Mesodermal cell (in vitro differentiated cells): ENCODE data around the gene SH3BGRL2.
"Not testable (repeated sequence)": the region's sequence is repeated elsewhere in the genome, so short reads cannot be mapped to it uniquely, and the experiment has no call there.

Experiments used
- H3K27ac ChIP-seq: 2 replicates; pipeline ENCODE4 v1.7.0; 2013; ENCODE audit warnings: mild to moderate bottlenecking, low read depth, low read length, moderate library complexity; ENCODE audit not compliant: severe bottlenecking
- H3K36me3 ChIP-seq: 2 replicates; pipeline ENCODE4 v1.7.1; 2013; ENCODE audit warnings: mild to moderate bottlenecking, low read length, moderate library complexity; ENCODE audit not compliant: control insufficient read depth, insufficient read depth
- H3K4me1 ChIP-seq: one replicate; pipeline ENCODE4 v1.7.1; 2013; ENCODE audit warnings: mild to moderate bottlenecking, low read length; ENCODE audit not compliant: insufficient read depth, control insufficient read depth, poor library complexity, severe bottlenecking
- H3K4me3 ChIP-seq: 2 replicates; pipeline ENCODE4 v1.7.0; 2013; ENCODE audit warnings: low read length, control low read depth, mild to moderate bottlenecking; ENCODE audit not compliant: insufficient read depth, poor library complexity, severe bottlenecking; ENCODE audit errors: extremely low read depth
- H3K9me3 ChIP-seq: 2 replicates; pipeline ENCODE4 v1.7.1; 2013; ENCODE audit warnings: mild to moderate bottlenecking, low read length, moderate library complexity; ENCODE audit not compliant: control insufficient read depth
- WGBS, 2 experiments: methylation state at CpG; one replicate each; pipeline ENCODE4 v1.1.5; 2013; ENCODE audit warnings: missing lambda C conversion rate in 2 of 2; ENCODE audit not compliant: insufficient coverage in 2 of 2; 5-methylcytosine and 5-hydroxymethylcytosine counted together

The SH3BGRL2 gene

GRCh38 chr6:79649016-79649415 is 17.9 kb downstream of the SH3BGRL2 start:
- no peak overlapping the region for H3K27ac ChIP-seq
- H3K36me3 ChIP-seq: no peaks in the 10 kb centered on the region
- H3K4me3 ChIP-seq: no peak overlapping the region
- no peaks in the 10 kb centered on the region for H3K9me3 ChIP-seq
- H3K4me1 ChIP-seq: peaks cover 10% of the 10 kb centered on the region

GRCh38 chr6:79650950-79651349 is 19.8 kb downstream of the SH3BGRL2 start:
- H3K27ac ChIP-seq: no peak overlapping the region
- no peaks in the 10 kb centered on the region for H3K36me3 ChIP-seq
- 100% methylated on average over 1 of the region's 3 CpGs; no CpG with 5 or more reads in 1 of the 2 experiments for WGBS, 2 experiments
- H3K4me3 ChIP-seq: no peak overlapping the region
- no peaks in the 10 kb centered on the region for H3K9me3 ChIP-seq
- peaks cover 10% of the 10 kb centered on the region for H3K4me1 ChIP-seq

GRCh38 chr6:79656134-79656533 is 25.0 kb downstream of the SH3BGRL2 start:
- H3K36me3 ChIP-seq: no peaks in the 10 kb centered on the region
- H3K4me3 ChIP-seq: no peak overlapping the region
- no CpG with 5 or more reads among the region's 3 CpGs for WGBS, 2 experiments
- no peaks in the 10 kb centered on the region for H3K4me1 ChIP-seq
- no peak overlapping the region for H3K27ac ChIP-seq
- H3K9me3 ChIP-seq: no peaks in the 10 kb centered on the region

- Histone ChIP-seq H3K4me1 (no peaks in the 10 kb centered on the region), H3K27ac (no peak overlapping the region), H3K9me3 (no peaks in the 10 kb centered on the region), H3K36me3 (no peaks in the 10 kb centered on the region), H3K4me3 (no peak overlapping the region)
- WGBS, 2 experiments: 88 to 100% methylated on average over 1 of the region's 1 CpG
These were observed 26.1 kb downstream of the SH3BGRL2 start for GRCh38 chr6:79657238-79657637.

- 36 to 69% methylated on average over 5 to 6 of the region's 6 CpGs for WGBS, 2 experiments
- not testable (repeated sequence) for H3K9me3 ChIP-seq, H3K4me1 ChIP-seq, H3K4me3 ChIP-seq, H3K36me3 ChIP-seq, H3K27ac ChIP-seq
These were observed 32.5 kb downstream of the SH3BGRL2 start for GRCh38 chr6:79663655-79664054.

GRCh38 chr6:79665725-79666551 is 34.8 kb downstream of the SH3BGRL2 start:
- peak overlapping the region; percentile 19 for H3K27ac ChIP-seq
- H3K36me3 ChIP-seq: no peaks in the 10 kb centered on the region
- no peak overlapping the region for H3K4me3 ChIP-seq
- WGBS, 2 experiments: 62 to 89% methylated on average over 3 of the region's 4 CpGs
- no peaks in the 10 kb centered on the region for H3K9me3 ChIP-seq
- H3K4me1 ChIP-seq: peaks cover 4% of the 10 kb centered on the region

- Histone ChIP-seq H3K36me3 (no peaks in the 10 kb centered on the region), H3K4me1 (peaks cover 7% of the 10 kb centered on the region), H3K27ac (no peak overlapping the region), H3K4me3 (no peak overlapping the region), H3K9me3 (no peaks in the 10 kb centered on the region)
- WGBS, 2 experiments: no CpG with 5 or more reads among the region's 1 CpG
These were observed 35.5 kb downstream of the SH3BGRL2 start for GRCh38 chr6:79666634-79667033.

GRCh38 chr6:79668381-79668780 is 37.3 kb downstream of the SH3BGRL2 start:
- no peaks in the 10 kb centered on the region for H3K36me3 ChIP-seq
- WGBS, 2 experiments: 60 to 82% methylated on average over 3 to 4 of the region's 5 CpGs
- H3K27ac ChIP-seq: no peak overlapping the region

GRCh38 chr6:79669766-79670165 is 38.6 kb downstream of the SH3BGRL2 start:
- 100% methylated on average over 1 of the region's 1 CpG for WGBS, 2 experiments

More at GRCh38 chr6:79668381-79668780, 37.3 kb downstream of the SH3BGRL2 start:
- Histone ChIP-seq H3K9me3 (no peaks in the 10 kb centered on the region), H3K4me1 (peaks cover 14% of the 10 kb centered on the region), H3K4me3 (no peak overlapping the region)

GRCh38 chr6:79670789-79671188 is 39.7 kb downstream of the SH3BGRL2 start:
- Histone ChIP-seq H3K9me3 (no peaks in the 10 kb centered on the region), H3K4me1 (peaks cover 10% of the 10 kb centered on the region), H3K36me3 (peaks cover 4% of the 10 kb centered on the region), H3K4me3 (no peak overlapping the region), H3K27ac (no peak overlapping the region)
- 100% methylated on average over 2 of the region's 2 CpGs; no CpG with 5 or more reads in 1 of the 2 experiments for WGBS, 2 experiments

More at GRCh38 chr6:79669766-79670165, 38.6 kb downstream of the SH3BGRL2 start:
- Histone ChIP-seq H3K36me3 (peaks cover 4% of the 10 kb centered on the region), H3K9me3 (no peaks in the 10 kb centered on the region), H3K27ac (no peak overlapping the region), H3K4me1 (peaks cover 10% of the 10 kb centered on the region), H3K4me3 (no peak overlapping the region)

GRCh38 chr6:79671600-79672266 is 40.6 kb downstream of the SH3BGRL2 start:
- Histone ChIP-seq H3K4me3 (no peak overlapping the region), H3K36me3 (peaks cover 4% of the 10 kb centered on the region), H3K4me1 (peaks cover 10% of the 10 kb centered on the region), H3K27ac (peak overlapping the region; percentile 13), H3K9me3 (no peaks in the 10 kb centered on the region)
- WGBS, 2 experiments: 85 to 93% methylated on average over 2 to 3 of the region's 4 CpGs
